Gastrocnemius medialis (tissue), 4 donors: ENCODE data around the gene SORCS1.

Experiments used
- CTCF ChIP-seq, 5 experiments: fragments of 450-650 bp in 3 of 5; fragments of 200-600 bp in 2 of 5; sonication (generic) in 2 of 5; IDR thresholded peaks in 4 of 5; conservative IDR thresholded peaks in 1 of 5; 1 replicate in 4 of 5; 2 replicates in 1 of 5; pipeline ENCODE4 v1.5.1; 2016 to 2019; ENCODE audit warnings: antibody characterized with exemption in 5 of 5, mild to moderate bottlenecking in 3 of 5, moderate library complexity in 3 of 5
- POLR2A ChIP-seq, 2 donors: fragments of 450-650 bp; IDR thresholded peaks; one replicate each; pipeline ENCODE4 v1.6.1; 2017; ENCODE audit warnings: antibody characterized with exemption in 2 of 2, mild to moderate bottlenecking in 2 of 2, moderate library complexity in 2 of 2

- TF ChIP-seq CTCF (IDR thresholded peaks at IDR 0.05 in 4 of 5, conservative IDR thresholded peaks at IDR 0.05 in 1 of 5): no peak
- no peak for TF ChIP-seq POLR2A (IDR thresholded peaks at IDR 0.05)
These were observed 449.6 kb downstream of the SORCS1 start for GRCh38 chr10:106714734-106715555.
